HCT116 (cell line): ENCODE results near the gene SLC16A13. TPM values are rescaled to one million over a fixed set of nuclear protein-coding genes. Genes with fewer than 3 reads are reported as not detected.

ENCODE experiments used
- ATAC-seq: fragments of 200-7000 bp; cut with Tn5 transposase; 2 replicates; pipeline ENCODE4 v1.9.1; 2020; ENCODE audit warnings: mild to moderate bottlenecking, moderate library complexity
- BruUV-seq: library from RNA; stranded (reverse); fragments of 400-500 nt; replicated peaks from 2 replicates; lab custom pipeline; 2021; lab: Mats Ljungman, UMichigan
- CTCF ChIA-PET: fragments of 300-600 bp; sonication (Branson Sonifier 250); formaldehyde crosslinking; loops from one replicate; lab custom pipeline; 2021; ENCODE audit warnings: antibody characterized with exemption; lab: Charles Lee
- POLR2A ChIA-PET: fragments of 300-600, 350-600 bp; sonication (Branson Sonifier 250); formaldehyde crosslinking; loops from one replicate; lab custom pipeline; 2021; ENCODE audit warnings: antibody characterized with exemption; lab: Charles Lee
- RAD21 ChIA-PET, 2 experiments: fragments of 300-600 bp; sonication (Branson Sonifier 250); formaldehyde crosslinking; loops; one replicate each; lab custom pipeline; 2023; ENCODE audit warnings: low total read pairs in 2 of 2; ENCODE audit not compliant: uncharacterized antibody in 2 of 2, unreplicated experiment in 2 of 2, low non-redundant PET in 1 of 2; lab: Charles Lee
- DNase-seq: peaks from one replicate; pipeline ENCODE4 v3.0.0-alpha.2; 2010; ENCODE audit warnings: low read depth, low spot score
- H2AFZ ChIP-seq: fragments of 200-600 bp; shearing (Covaris generic), sonication (generic); 2 replicates; pipeline ENCODE4 v1.6.1; 2017; ENCODE audit warnings: low read depth, mixed run types, mixed read lengths, antibody characterized with exemption, low read length; ENCODE audit not compliant: poor library complexity, severe bottlenecking
- H3K27ac ChIP-seq: 2 replicates; pipeline ENCODE4 v1.5.1; 2012; ENCODE audit warnings: low read depth, low read length
- H3K27me3 ChIP-seq: fragments of 200-600 bp; sonication (generic); 2 replicates; pipeline ENCODE4 v1.6.1; 2016; ENCODE audit warnings: mixed run types, low read length, mixed read lengths; ENCODE audit not compliant: insufficient read depth
- H3K36me3 ChIP-seq, 2 experiments: fragments of 200-500 bp in 1 of 2; fragments of 200-600 bp in 1 of 2; sonication (Bioruptor generic) in 1 of 2; sonication (generic) in 1 of 2; 2 replicates each; pipeline versions ENCODE4 v1.5.1 to v1.6.1; 2014 to 2016; ENCODE audit warnings: low read length in 2 of 2, inconsistent platforms in 1 of 2, mixed read lengths in 1 of 2, mixed run types in 1 of 2; ENCODE audit not compliant: insufficient read depth in 2 of 2, control insufficient read depth in 1 of 2
- H3K4me1 ChIP-seq, 2 experiments: fragments of 200-600 bp in 1 of 2; sonication (generic) in 1 of 2; 2 replicates each; pipeline versions ENCODE4 v1.5.1 to v1.6.1; 2012 to 2017; ENCODE audit warnings: low read length in 2 of 2, inconsistent platforms in 1 of 2, mild to moderate bottlenecking in 1 of 2, mixed read lengths in 1 of 2, mixed run types in 1 of 2, moderate library complexity in 1 of 2; ENCODE audit not compliant: insufficient read depth in 2 of 2, control insufficient read depth in 1 of 2
- H3K4me2 ChIP-seq: fragments of 200-600 bp; sonication (generic); 2 replicates; pipeline ENCODE4 v1.6.1; 2017; ENCODE audit warnings: mixed run types, low read length, mixed read lengths
- H3K4me3 ChIP-seq, 2 experiments: fragments of 200-600 bp in 1 of 2; sonication (generic) in 1 of 2; replicated peaks in 1 of 2; 2 replicates each; pipeline ENCODE4 v1.5.1; 2011 to 2016; ENCODE audit warnings: low read length in 2 of 2, control low read depth in 1 of 2, low read depth in 1 of 2, mild to moderate bottlenecking in 1 of 2, mixed read lengths in 1 of 2, mixed run types in 1 of 2
- H3K79me2 ChIP-seq: fragments of 200-600 bp; sonication (generic); 2 replicates; pipeline ENCODE4 v1.6.1; 2017; ENCODE audit warnings: mild to moderate bottlenecking, mixed run types, low read length, moderate library complexity, mixed read lengths; ENCODE audit not compliant: insufficient read depth
- H3K9ac ChIP-seq: fragments of 200-600 bp; sonication (generic); 2 replicates; pipeline ENCODE4 v1.6.1; 2016; ENCODE audit warnings: low read length, mixed read lengths
- H3K9me2 ChIP-seq: fragments of 200-600 bp; sonication (generic), shearing (Covaris generic); 2 replicates; pipeline ENCODE4 v1.6.1; 2017; ENCODE audit warnings: mixed run types, mild to moderate bottlenecking, moderate library complexity; ENCODE audit not compliant: insufficient read depth
- H3K9me3 ChIP-seq, 2 experiments: fragments of 200-500 bp in 1 of 2; fragments of 200-600 bp in 1 of 2; sonication (Bioruptor generic) in 1 of 2; sonication (generic) in 1 of 2; 2 replicates each; pipeline ENCODE4 v1.6.1; 2014 to 2017; ENCODE audit warnings: low read length in 2 of 2, mixed read lengths in 2 of 2, inconsistent platforms in 1 of 2, low read depth in 1 of 2, mild to moderate bottlenecking in 1 of 2, mixed run types in 1 of 2, moderate library complexity in 1 of 2; ENCODE audit not compliant: control insufficient read depth in 1 of 2, insufficient read depth in 1 of 2
- H4K20me1 ChIP-seq: fragments of 200-600 bp; sonication (generic), shearing (Covaris generic); 2 replicates; pipeline ENCODE4 v1.6.1; 2017; ENCODE audit warnings: mixed run types, mild to moderate bottlenecking, moderate library complexity; ENCODE audit not compliant: insufficient read depth
- CBX3 ChIP-seq: IDR thresholded peaks from 2 replicates; pipeline ENCODE4 v1.6.1; 2012; ENCODE audit warnings: low read depth
- CEBPB ChIP-seq: IDR thresholded peaks from 2 replicates; pipeline ENCODE4 v1.6.1; 2012; ENCODE audit warnings: low read depth
- EGR1 ChIP-seq: IDR thresholded peaks from 2 replicates; pipeline ENCODE4 v1.6.1; 2012; ENCODE audit warnings: low read depth
- ELF1 ChIP-seq: IDR thresholded peaks from 2 replicates; pipeline ENCODE4 v1.6.1; 2012; ENCODE audit warnings: low read depth, borderline replicate concordance
- EZH2 ChIP-seq: fragments of 200-600 bp; sonication (generic); IDR thresholded peaks from 2 replicates; pipeline ENCODE4 v1.6.1; 2017; ENCODE audit warnings: antibody characterized with exemption, mixed run types
- EZH2phosphoT487 ChIP-seq: fragments of 200-600 bp; IDR thresholded peaks from 2 replicates; pipeline ENCODE4 v1.6.1; 2018; ENCODE audit warnings: antibody characterized with exemption, borderline replicate concordance
- FOSL1 ChIP-seq: IDR thresholded peaks from 2 replicates; pipeline ENCODE4 v1.6.1; 2012; ENCODE audit warnings: low read depth
- JUND ChIP-seq: IDR thresholded peaks from 2 replicates; pipeline ENCODE4 v1.6.1; 2012
- RAD21 ChIP-seq: IDR thresholded peaks from 2 replicates; pipeline ENCODE4 v1.6.1; 2012; ENCODE audit warnings: low read depth, mild to moderate bottlenecking
- SIN3A ChIP-seq: IDR thresholded peaks from 2 replicates; pipeline ENCODE4 v1.6.1; 2012; ENCODE audit warnings: low read depth
- SRF ChIP-seq: IDR thresholded peaks from 2 replicates; pipeline ENCODE4 v1.6.1; 2012; ENCODE audit warnings: low read depth
- TCF7L2 ChIP-seq: IDR thresholded peaks from 2 replicates; pipeline ENCODE4 v1.7.0; 2011; ENCODE audit warnings: borderline replicate concordance, inconsistent platforms; ENCODE audit not compliant: insufficient read depth, insufficient read length; ENCODE audit errors: extremely low read depth
- YY1 ChIP-seq: IDR thresholded peaks from 2 replicates; pipeline ENCODE4 v1.6.1; 2011; ENCODE audit warnings: low read length, low read depth, moderate library complexity, mild to moderate bottlenecking; ENCODE audit not compliant: insufficient replicate concordance; ENCODE audit errors: extremely low read depth
- ZFX ChIP-seq: fragments of 450-650 bp; IDR thresholded peaks from 2 replicates; pipeline ENCODE4 v1.6.1; 2017
- ZNF274 ChIP-seq: fragments of 200-500 bp; sonication (Bioruptor generic); IDR thresholded peaks from 2 replicates; pipeline ENCODE4 v1.6.1; 2014; ENCODE audit warnings: mild to moderate bottlenecking, low read depth, low read length, inconsistent platforms
- intact Hi-C: fragments of 100-400 bp; cut with micrococcal nuclease; formaldehyde crosslinking; loops from 2 replicates; pipeline ENCODE4 v1.10.0; 2022
- total RNA-seq: library from RNA; stranded (reverse); gene quantifications from one replicate; pipeline ENCODE4 v1.2.1, GENCODE V29; 2021; ENCODE audit not compliant: unreplicated experiment
- TF ChIP-seq, protein P1 (sequence below), 3 experiments: fragments of 200-600 bp in 1 of 3; sonication (generic) in 1 of 3; IDR thresholded peaks in 2 of 3; conservative IDR thresholded peaks in 1 of 3; 2 replicates each; pipeline ENCODE4 v1.5.1; 2012 to 2017; ENCODE audit warnings: low read depth in 2 of 3, low read length in 2 of 3, antibody characterized with exemption in 1 of 3, borderline replicate concordance in 1 of 3, control low read depth in 1 of 3, mild to moderate bottlenecking in 1 of 3, mixed read lengths in 1 of 3, mixed run types in 1 of 3, moderate library complexity in 1 of 3; ENCODE audit not compliant: insufficient read depth in 1 of 3
- TF ChIP-seq, protein P2 (sequence below): IDR thresholded peaks from 2 replicates; pipeline ENCODE4 v1.6.1; 2012
- TF ChIP-seq, protein P3 (sequence below): IDR thresholded peaks from 2 replicates; pipeline ENCODE4 v1.6.1; 2012; ENCODE audit warnings: low read depth
- TF ChIP-seq, protein P4 (sequence below): IDR thresholded peaks from 2 replicates; pipeline ENCODE4 v1.6.1; 2011; ENCODE audit warnings: mild to moderate bottlenecking, low read length, moderate library complexity; ENCODE audit not compliant: insufficient replicate concordance; ENCODE audit errors: extremely low read depth

Gene SLC16A13
- total RNA-seq, 1 experiment from 2014 or later = 6.8 TPM

DNA sequence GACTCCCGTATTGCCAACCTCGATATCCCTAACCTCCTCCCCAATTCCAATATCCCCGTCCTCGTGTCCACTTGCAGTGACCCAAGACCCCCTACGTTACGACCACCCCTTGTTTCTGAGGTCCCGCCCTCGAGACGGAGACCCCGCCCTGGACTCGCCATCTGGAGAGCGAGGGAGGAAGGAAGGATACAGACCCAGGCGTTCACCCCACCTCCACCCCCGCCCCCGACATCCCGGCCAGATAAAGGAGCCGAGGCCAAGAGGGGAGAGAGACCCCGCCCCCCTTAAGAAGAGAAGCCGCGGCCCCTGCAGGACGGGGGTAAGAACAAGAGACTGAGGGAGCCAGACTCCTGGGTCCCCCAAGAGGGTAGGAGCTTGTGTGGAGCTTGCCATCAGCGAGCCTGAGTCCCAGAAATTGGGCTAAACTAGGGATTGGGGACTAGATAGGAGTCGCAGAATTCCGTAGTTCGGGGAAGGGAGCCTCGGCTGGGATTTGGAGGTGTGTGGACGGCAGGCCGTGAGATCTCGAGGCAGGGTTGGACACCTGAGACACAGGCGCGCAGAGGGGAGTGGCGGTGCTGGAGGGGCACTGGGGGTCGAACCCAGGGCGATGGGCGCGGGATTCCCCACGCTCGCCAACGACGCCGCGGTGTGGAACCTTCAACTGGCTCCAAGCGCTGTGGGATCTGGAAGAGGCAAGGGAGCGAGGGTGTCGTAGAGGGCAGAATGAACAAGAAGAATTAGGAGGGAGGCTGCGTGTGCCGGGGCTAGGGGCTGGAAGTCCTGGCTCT, 12.8 kb upstream of the SLC16A13 start, which contains the start of gene BCL6B:
Gene BCL6B (plus strand): TSS at position 270 of the 791 bp plus-strand sequence. CDS start 622 bp downstream, outside the sequence.
- Histone ChIP-seq H3K9me3 (no peaks in the 10 kb centered on the region), H3K36me3 (no peaks in the 10 kb centered on the region), H3K4me3 (peak within 1 kb of the TSS; percentile 11 to 38; a peak in 3 of 4 replicates), H3K27me3 (no peaks in the 10 kb centered on the region), H2AFZ (no peak within 1 kb of the TSS), H3K4me2 (peak within 1 kb of the TSS; percentile 73), H4K20me1 (no peaks in the 10 kb centered on the region), H3K79me2 (no peaks in the 10 kb centered on the region), H3K4me1 (peaks cover 6 to 44% of the 10 kb centered on the region in 2 experiments; a peak in 3 of 4 replicates), H3K27ac (peak within 1 kb of the TSS; percentile 37; the same call in 1 of the 2 replicates), H3K9ac (peak within 1 kb of the TSS; percentile 43), H3K9me2 (no peaks in the 10 kb centered on the region)
- DNase-seq (no peak), ATAC-seq (no peak)
- ChIA-PET CTCF (interaction anchor here (1.6 to 2.3 kb wide), 3 partner anchors 22 to 357 kb away, joined by 4 to 11 read pairs (median 5); no protein-coding TSS in a partner anchor), POLR2A (interaction anchor here (0.6 to 1.2 kb wide), 6 partner anchors 8 to 260 kb away, joined by 3 to 5 read pairs (median 4); partner anchors contain the start of genes RNASEK and SLC16A13), RAD21 (interaction anchor here in 1 of 2 experiments (0.6 to 0.7 kb wide), 2 partner anchors 70 to 282 kb away, joined by 3 to 5 read pairs; no protein-coding TSS in a partner anchor)
- TSS peak; percentile 80 for BruUV-seq
- intact Hi-C loops = no loop called here
- no peak for TF ChIP-seq EZH2
- no peak for TF ChIP-seq CBX3
- no peak for TF ChIP-seq TCF7L2
- no peak for TF ChIP-seq EGR1
- TF ChIP-seq JUND = no peak
- no peak for TF ChIP-seq CEBPB
- TF ChIP-seq ZFX = no peak
- TF ChIP-seq FOSL1 = no peak
- TF ChIP-seq ZNF274 = no peak
- TF ChIP-seq, protein P1, sequence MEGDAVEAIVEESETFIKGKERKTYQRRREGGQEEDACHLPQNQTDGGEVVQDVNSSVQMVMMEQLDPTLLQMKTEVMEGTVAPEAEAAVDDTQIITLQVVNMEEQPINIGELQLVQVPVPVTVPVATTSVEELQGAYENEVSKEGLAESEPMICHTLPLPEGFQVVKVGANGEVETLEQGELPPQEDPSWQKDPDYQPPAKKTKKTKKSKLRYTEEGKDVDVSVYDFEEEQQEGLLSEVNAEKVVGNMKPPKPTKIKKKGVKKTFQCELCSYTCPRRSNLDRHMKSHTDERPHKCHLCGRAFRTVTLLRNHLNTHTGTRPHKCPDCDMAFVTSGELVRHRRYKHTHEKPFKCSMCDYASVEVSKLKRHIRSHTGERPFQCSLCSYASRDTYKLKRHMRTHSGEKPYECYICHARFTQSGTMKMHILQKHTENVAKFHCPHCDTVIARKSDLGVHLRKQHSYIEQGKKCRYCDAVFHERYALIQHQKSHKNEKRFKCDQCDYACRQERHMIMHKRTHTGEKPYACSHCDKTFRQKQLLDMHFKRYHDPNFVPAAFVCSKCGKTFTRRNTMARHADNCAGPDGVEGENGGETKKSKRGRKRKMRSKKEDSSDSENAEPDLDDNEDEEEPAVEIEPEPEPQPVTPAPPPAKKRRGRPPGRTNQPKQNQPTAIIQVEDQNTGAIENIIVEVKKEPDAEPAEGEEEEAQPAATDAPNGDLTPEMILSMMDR (IDR thresholded peaks at IDR 0.05 in 2 of 3, conservative IDR thresholded peaks at IDR 0.05 in 1 of 3; ENCODE audit: borderline replicate concordance in 1 of 3, insufficient read depth in 1 of 3, low read depth in 2 of 3, low read length in 2 of 3) = no peak
- no peak for TF ChIP-seq SRF
- TF ChIP-seq ELF1 = no peak
- TF ChIP-seq SIN3A = no peak
- no peak for TF ChIP-seq YY1
- TF ChIP-seq RAD21 = no peak
- no peak for TF ChIP-seq EZH2phosphoT487
- TF ChIP-seq, protein P2, sequence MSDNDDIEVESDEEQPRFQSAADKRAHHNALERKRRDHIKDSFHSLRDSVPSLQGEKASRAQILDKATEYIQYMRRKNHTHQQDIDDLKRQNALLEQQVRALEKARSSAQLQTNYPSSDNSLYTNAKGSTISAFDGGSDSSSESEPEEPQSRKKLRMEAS = no peak
- TF ChIP-seq, protein P3, sequence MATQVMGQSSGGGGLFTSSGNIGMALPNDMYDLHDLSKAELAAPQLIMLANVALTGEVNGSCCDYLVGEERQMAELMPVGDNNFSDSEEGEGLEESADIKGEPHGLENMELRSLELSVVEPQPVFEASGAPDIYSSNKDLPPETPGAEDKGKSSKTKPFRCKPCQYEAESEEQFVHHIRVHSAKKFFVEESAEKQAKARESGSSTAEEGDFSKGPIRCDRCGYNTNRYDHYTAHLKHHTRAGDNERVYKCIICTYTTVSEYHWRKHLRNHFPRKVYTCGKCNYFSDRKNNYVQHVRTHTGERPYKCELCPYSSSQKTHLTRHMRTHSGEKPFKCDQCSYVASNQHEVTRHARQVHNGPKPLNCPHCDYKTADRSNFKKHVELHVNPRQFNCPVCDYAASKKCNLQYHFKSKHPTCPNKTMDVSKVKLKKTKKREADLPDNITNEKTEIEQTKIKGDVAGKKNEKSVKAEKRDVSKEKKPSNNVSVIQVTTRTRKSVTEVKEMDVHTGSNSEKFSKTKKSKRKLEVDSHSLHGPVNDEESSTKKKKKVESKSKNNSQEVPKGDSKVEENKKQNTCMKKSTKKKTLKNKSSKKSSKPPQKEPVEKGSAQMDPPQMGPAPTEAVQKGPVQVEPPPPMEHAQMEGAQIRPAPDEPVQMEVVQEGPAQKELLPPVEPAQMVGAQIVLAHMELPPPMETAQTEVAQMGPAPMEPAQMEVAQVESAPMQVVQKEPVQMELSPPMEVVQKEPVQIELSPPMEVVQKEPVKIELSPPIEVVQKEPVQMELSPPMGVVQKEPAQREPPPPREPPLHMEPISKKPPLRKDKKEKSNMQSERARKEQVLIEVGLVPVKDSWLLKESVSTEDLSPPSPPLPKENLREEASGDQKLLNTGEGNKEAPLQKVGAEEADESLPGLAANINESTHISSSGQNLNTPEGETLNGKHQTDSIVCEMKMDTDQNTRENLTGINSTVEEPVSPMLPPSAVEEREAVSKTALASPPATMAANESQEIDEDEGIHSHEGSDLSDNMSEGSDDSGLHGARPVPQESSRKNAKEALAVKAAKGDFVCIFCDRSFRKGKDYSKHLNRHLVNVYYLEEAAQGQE = no peak
- TF ChIP-seq, protein P4, sequence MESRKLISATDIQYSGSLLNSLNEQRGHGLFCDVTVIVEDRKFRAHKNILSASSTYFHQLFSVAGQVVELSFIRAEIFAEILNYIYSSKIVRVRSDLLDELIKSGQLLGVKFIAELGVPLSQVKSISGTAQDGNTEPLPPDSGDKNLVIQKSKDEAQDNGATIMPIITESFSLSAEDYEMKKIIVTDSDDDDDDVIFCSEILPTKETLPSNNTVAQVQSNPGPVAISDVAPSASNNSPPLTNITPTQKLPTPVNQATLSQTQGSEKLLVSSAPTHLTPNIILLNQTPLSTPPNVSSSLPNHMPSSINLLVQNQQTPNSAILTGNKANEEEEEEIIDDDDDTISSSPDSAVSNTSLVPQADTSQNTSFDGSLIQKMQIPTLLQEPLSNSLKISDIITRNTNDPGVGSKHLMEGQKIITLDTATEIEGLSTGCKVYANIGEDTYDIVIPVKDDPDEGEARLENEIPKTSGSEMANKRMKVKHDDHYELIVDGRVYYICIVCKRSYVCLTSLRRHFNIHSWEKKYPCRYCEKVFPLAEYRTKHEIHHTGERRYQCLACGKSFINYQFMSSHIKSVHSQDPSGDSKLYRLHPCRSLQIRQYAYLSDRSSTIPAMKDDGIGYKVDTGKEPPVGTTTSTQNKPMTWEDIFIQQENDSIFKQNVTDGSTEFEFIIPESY = no peak
